Amniotic stem cell (primary cell): Measurements from ENCODE around the gene DNAJA4.

ENCODE experiments used
- DNase-seq: peaks from one replicate; lab custom pipeline; 2025; lab: John Stamatoyannopoulos, UW

DNAJA4 gene

GRCh38 chr15:78280319-78281072, 16.1 kb downstream of the DNAJA4 start:
- no peak for DNase-seq

- DNase-seq, result no peak
Measured at GRCh38 chr15:78282324-78282723, 18.0 kb downstream of the DNAJA4 start.

GRCh38 chr15:78284758-78285157, 20.4 kb downstream of the DNAJA4 start:
- DNase-seq, result no peak

- DNase-seq, result no peak
Measured at GRCh38 chr15:78290222-78290621, 25.9 kb downstream of the DNAJA4 start.

- no peak for DNase-seq
Measured at GRCh38 chr15:78291052-78291451, 26.7 kb downstream of the DNAJA4 start.

GRCh38 chr15:78291698-78292097, 27.3 kb downstream of the DNAJA4 start:
- no peak for DNase-seq

- DNase-seq, result no peak
Measured at GRCh38 chr15:78292219-78292618, 27.9 kb downstream of the DNAJA4 start.

GRCh38 chr15:78299101-78299930, 35.0 kb downstream of the DNAJA4 start, which contains the start of gene SKIC8:
Gene SKIC8, minus strand, starts transcription at chr15:78299609. Its CDS starts 3,923 bp downstream, at chr15:78295686.
- DNase-seq, result peak; percentile 66

GRCh38 chr15:78301326-78301725, 37.0 kb downstream of the DNAJA4 start:
- no peak for DNase-seq

- DNase-seq, result no peak
Measured at GRCh38 chr15:78301828-78302227, 37.5 kb downstream of the DNAJA4 start.

- no peak for DNase-seq
Measured at GRCh38 chr15:78302579-78303312, 38.4 kb downstream of the DNAJA4 start.

GRCh38 chr15:78304216-78305066, 40.1 kb downstream of the DNAJA4 start:
- no peak for DNase-seq

GRCh38 chr15:78306176-78306774, 41.9 kb downstream of the DNAJA4 start:
- DNase-seq, result no peak

- DNase-seq, result no peak
Measured at GRCh38 chr15:78307976-78308375, 43.6 kb downstream of the DNAJA4 start.

GRCh38 chr15:78308422-78309032, 44.2 kb downstream of the DNAJA4 start:
- peak; percentile 39 for DNase-seq

- no peak for DNase-seq
Measured at GRCh38 chr15:78311292-78311691, 46.9 kb downstream of the DNAJA4 start.

- DNase-seq, result no peak
Measured at GRCh38 chr15:78312536-78312935, 48.2 kb downstream of the DNAJA4 start.

- no peak for DNase-seq
Measured at GRCh38 chr15:78312957-78313356, 48.6 kb downstream of the DNAJA4 start.

GRCh38 chr15:78313383-78313782, 49.0 kb downstream of the DNAJA4 start:
- no peak for DNase-seq

GRCh38 chr15:78314181-78314581, 49.8 kb downstream of the DNAJA4 start:
- no peak for DNase-seq
